Activated T-cell treated with anti-CD3 and anti-CD28 coated beads for 48 hours (primary cell): ENCODE results near the gene F10.
"Not testable (repeated sequence)": the region's sequence is repeated elsewhere in the genome, so short reads cannot be mapped to it uniquely, and the experiment has no call there.

Experiments
- DNase-seq: peaks from one replicate; pipeline ENCODE4 v3.0.0-alpha.2; 2020; ENCODE audit warnings: low read depth

F10 gene

DNA sequence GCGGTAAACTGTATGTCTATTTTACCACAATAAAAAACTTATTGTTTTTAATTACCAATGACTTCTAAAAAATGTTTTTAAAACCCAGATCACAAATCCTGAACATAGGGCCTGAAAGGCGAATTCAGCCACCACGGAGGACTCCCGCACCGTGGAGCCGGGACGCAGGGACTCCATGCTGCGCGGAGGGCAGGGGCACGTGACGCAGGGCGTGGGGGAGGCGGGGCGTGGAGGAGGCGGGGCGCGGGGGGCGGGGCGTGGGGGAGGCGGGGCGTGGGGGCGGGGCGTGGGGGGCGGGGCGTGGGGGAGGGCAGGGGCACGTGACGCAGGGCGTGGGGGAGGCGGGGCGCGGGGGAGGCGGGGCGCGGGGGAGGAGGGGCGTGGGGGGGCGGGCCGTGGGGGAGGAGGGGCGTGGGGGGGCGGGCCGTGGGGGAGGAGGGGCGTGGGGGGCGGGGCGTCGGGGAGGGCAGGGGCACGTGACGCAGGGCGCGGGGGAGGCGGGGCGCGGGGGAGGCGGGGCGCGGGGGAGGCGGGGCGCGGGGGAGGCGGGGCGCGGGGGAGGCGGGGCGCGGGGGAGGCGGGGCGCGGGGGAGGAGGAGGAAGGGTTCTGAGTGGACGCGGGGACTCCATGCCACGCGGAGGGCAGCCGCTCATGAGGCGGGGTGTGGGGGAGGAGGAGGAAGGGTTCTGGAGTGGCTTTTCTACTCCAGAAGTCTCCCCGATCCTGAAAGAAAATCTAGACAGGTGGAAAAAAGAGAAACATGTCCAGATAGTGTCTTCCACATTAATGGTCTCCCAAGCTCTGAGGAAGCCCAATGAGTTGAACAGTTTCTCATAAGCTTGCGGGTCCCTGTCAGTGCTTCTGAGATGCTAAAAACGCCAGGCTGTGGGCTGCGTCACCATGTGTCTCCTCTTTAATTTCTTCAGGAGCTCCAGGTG lies 31.5 kb downstream of the F10 start:
- DNase-seq, result peak; percentile 41

- no peak for DNase-seq
Observed at GRCh38 chr13:113155201-113155600, 32.6 kb downstream of the F10 start.

DNA sequence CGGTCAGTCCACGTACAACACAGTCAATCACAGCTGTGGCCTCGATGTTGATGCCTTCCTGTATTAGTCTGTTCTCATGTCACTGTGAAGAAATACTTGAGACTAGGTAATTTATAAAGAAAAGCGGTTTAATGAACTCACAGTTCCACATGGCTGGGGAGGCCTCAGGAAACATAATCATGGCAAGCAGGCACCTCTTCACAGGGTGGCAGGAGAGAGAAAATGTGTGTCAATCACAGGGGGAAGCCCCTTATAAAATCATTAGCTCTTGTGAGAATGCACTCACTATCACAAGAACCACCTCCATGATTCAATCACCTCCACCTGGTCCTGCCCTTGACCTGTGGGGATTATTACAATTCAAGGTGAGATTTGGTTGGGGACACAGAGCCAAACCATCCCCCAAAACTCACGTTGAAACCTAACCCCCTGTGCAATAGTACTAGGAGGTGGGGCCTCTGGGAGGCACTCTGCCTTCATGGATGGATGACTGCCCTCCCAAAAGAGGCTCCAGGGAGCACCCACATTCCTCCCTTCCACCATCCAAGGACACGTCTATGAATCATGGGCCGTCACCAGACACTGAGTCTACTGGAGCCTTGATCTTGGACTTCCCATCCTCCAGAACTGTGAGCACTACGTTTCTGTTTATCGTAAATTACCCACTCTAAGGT lies 33.5 kb downstream of the F10 start:
- no peak for DNase-seq

GRCh38 chr13:113157206-113157928 lies 34.8 kb downstream of the F10 start:
- no peak for DNase-seq

GRCh38 chr13:113157929-113158747 lies 35.5 kb downstream of the F10 start, which contains the start of gene PROZ:
Gene PROZ, plus strand, starts transcription at chr13:113158648. Its CDS starts 13 bp downstream, at chr13:113158661.
- no peak for DNase-seq

DNA sequence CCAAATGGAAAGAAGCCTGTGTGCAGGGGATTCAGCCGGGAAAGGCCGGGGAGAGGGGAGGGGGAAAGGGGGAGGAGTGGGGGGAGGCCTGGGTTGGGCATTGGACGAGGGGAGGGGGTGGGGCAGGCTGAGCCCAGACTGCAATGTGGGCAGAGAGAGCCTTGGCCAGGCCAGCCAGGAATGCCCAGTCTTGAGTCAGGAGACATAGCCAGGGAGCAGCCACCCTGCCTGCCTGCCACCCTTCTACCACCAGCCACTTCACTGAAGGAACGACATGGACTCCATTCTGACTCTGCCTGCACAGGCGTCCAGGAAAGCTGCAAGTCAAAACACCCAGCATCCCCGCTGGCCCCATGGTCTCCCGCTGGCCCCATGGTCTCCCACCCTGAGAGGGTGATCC lies 36.3 kb downstream of the F10 start:
- DNase-seq, result no peak

DNA sequence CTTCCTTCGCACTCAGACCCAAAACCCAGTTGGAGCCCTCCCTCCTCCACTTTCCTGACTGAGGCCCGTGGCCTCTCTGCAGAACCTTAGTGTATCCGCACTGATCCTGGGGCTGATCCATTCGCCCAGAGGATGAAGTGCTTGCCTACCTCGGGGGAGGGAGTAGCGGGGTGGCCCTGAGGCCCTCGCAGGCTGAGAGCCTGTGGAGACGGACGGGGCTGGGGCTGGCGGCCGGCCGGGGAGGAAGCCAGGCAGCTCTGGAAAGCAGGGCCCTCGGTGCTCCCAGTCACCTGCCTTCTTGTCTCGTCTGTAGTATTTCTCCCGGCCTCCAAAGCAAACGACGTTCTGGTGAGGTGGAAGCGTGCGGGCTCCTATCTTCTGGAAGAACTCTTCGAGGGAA lies 37.1 kb downstream of the F10 start:
- DNase-seq, result no peak

DNA sequence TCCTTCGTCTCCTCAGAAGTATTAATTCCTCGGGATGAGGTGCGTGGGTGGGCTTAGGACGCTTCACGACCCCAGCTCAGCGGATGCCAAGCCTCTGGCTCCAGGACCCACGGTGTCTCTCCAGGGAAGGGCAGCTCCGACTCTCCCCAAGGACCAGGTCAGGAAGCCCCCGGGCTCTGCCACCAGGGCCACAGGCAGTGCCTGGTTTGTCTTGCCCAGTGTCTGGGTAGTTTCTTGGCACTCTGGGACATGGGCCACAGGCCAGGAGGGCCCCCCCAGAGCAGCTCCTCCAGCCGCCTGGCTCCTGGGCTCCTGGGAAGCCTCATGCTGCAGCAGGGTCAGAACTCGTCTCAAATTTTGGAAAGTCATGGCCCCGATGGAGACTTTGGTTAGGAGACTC lies 38.4 kb downstream of the F10 start:
- DNase-seq, result no peak

- no peak for DNase-seq
Observed at GRCh38 chr13:113161433-113161832, 38.8 kb downstream of the F10 start.

GRCh38 chr13:113161975-113162374 lies 39.4 kb downstream of the F10 start:
- DNase-seq, result not testable (repeated sequence)

GRCh38 chr13:113162783-113163685 lies 40.4 kb downstream of the F10 start:
- DNase-seq, result no peak

DNA sequence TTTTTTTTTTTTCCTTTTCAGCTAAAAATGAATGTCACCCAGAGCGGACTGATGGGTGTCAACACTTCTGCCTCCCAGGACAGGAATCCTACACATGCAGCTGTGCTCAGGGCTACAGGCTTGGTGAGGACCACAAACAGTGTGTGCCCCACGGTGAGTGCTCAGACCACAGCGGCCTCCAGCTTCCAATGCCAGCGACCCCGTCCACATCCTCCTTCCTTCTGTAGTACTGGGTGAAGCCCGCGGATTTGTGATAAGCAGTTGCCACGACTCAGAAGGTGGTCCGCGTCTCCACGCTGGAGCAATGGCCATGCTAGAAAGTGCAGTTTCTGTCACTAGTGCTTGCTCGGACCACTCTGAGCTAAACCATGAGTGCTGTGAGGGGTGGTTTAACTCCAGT lies 41.9 kb downstream of the F10 start:
- no peak for DNase-seq

- DNase-seq, result no peak
Observed at GRCh38 chr13:113166266-113166665, 43.7 kb downstream of the F10 start.

DNA sequence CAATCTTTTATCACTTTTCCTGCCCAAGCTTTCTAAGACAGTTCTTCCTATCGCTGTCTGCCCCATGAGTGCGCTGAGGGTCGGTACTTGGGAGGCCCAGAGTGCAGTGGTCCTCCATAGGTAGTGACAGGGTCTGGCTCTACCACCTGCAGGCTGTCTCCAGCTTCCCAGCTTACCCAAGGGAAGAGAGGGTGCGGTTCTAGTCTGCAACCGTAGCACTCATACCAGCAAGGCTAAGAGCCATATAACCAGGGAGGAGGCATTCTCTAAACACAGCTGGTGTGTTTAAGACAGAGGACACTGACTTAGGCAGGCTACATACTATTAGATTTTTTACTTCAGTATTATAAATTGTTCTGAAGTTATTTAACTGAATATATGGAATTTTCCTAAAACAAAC lies 44.1 kb downstream of the F10 start:
- DNase-seq, result no peak

DNA sequence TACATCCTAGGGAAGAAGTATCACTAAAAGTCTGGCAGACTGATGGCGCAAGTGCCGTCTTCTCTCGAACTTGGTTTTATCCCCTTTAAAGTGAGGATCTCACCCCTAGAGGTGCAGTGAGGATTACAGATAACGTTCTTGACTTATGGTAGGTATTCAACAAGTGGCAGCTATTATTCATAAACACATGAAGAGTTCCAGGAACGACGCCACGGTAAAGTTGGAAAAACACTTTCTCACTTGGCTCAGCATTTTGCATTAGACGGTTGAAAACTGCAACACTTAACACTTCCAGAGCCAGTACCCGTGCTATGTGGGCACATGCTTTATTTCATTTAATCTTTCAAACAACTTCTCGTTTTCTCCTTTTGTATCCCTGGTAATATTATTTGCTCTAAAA lies 44.6 kb downstream of the F10 start:
- DNase-seq, result no peak

DNA sequence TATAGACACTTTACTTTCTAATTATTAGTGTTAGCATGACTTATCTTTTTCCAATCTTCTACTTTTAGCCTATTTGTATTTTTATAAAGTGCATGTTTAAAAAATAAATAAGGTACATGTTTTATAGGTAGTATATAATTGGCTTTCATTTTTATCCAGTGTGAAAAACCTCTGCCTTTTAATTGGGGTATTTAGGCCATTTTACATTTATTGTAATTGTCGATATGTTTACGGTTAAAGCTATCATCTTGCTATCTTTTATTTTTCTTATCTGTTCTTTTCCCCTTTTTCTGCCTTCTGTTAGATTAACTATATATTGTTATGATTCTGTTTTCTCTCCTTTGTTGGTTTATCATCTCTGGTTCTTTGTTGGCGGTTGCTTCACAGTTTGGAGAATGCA lies 45.0 kb downstream of the F10 start:
- DNase-seq, result no peak

DNA sequence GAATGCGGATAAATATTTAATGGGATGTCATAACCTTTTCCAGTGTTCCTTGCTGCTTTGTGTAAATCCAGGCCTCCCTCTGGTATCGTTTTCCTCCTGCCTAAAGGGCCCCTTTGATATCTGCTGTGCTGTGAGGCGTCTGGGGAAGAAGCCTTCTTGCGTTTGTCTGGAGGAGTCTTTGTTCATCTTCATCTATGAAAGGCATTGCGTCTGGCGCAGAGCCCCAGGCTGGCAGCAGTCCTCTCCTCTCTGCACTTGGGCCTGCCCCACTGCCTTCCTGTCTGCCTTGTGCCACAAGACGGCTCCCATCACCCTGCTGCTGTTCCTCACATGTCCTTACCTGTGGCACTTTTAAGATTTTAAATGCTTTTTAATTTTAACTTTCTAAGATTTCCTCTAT lies 45.6 kb downstream of the F10 start:
- DNase-seq, result no peak

GRCh38 chr13:113169277-113170272 lies 47.0 kb downstream of the F10 start:
- DNase-seq, result no peak

DNA sequence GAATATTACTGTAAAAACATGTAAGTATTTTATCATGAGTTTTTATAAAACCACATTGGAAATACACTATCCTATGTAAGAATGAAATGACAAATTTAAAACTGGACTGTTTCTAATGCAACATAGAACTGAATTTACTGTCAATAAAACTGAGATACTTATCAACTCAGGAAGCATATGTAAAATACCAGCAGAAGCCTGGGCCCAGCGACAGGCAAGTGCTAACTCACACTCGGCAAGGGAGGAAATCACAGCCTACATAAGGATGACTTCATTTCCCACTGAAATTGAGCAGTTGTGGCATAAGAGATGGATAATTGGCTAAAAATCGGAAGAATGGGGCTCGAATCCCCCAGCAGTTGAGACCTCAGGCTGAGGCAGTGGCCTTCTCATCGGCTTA lies 47.9 kb downstream of the F10 start:
- DNase-seq, result no peak
